ENCODE results near the gene SH2D2A. TPM values are rescaled to one million over a fixed set of nuclear protein-coding genes. Genes with fewer than 3 reads are reported as not detected.

Gene SH2D2A
- total and polyA plus RNA-seq, 9 of the 15 experiments (the other 6 are each of a cell fraction or from before 2014, with no cell fraction given): 0.89 to 33.6 (median 6.9) TPM

- TF ChIP-seq KLF1 (tag; IDR thresholded peaks at IDR 0.05) (no peak), PRPF4 (IDR thresholded peaks at IDR 0.05; ENCODE audit: insufficient read depth, low read depth, low read length, poor library complexity, severe bottlenecking) (no peak), ZNF174 (CRISPR knock-in tag; IDR thresholded peaks at IDR 0.05) (no peak), SMC3 (conservative IDR thresholded peaks at IDR 0.05; ENCODE audit: insufficient read depth, low read depth, low read length) (peak; percentile 14; the same call in 1 of the 2 replicates), ZNF696 (CRISPR knock-in tag; conservative IDR thresholded peaks at IDR 0.05) (no peak), CTCFL (IDR thresholded peaks at IDR 0.05; ENCODE audit: borderline replicate concordance, insufficient read depth, low read depth, low read length, poor library complexity, severe bottlenecking) (peak; percentile 81), NRF1 (conservative IDR thresholded peaks at IDR 0.05 in 1 of 2, IDR thresholded peaks at IDR 0.05 in 1 of 2) (peak; percentile 47 to 67), JUND (IDR thresholded peaks at IDR 0.05; ENCODE audit: borderline replicate concordance, low read depth, low read length) (peak; percentile 41), JUND (tag; IDR thresholded peaks at IDR 0.05; ENCODE audit: borderline replicate concordance, low read depth, low read length) (no peak; the same call in 2 of the 3 replicates), E4F1 (CRISPR knock-in tag; IDR thresholded peaks at IDR 0.05; ENCODE audit: borderline replicate concordance) (no peak), ASH1L (IDR thresholded peaks at IDR 0.05; ENCODE audit: borderline replicate concordance, low read depth, partially characterized antibody) (no peak), ZBTB33 (CRISPR knock-in tag; IDR thresholded peaks at IDR 0.05) (peak; percentile 91), ELF4 (CRISPR knock-in tag; IDR thresholded peaks at IDR 0.05) (peak; percentile 67; the same call in 1 of the 2 replicates), TRIM28 (IDR thresholded peaks at IDR 0.05) (0 out of 2 replicates have a peak, but pooled peaks have one; percentile 19)
Observed at GRCh38 chr1:156813750-156814570, 2.7 kb downstream of the SH2D2A start (continued).

Data from K562 (cell line).